D721Med (cell line): Measurements from ENCODE around the gene MBLAC2.
A peak's percentile ranks its signal among the peaks of the same experiment; 100 is the strongest.

ENCODE experiments used
- DNase-seq: peaks from one replicate; pipeline ENCODE4 v3.0.0; 2011; ENCODE audit warnings: low spot score; ENCODE audit not compliant: insufficient read length
- FAIRE-seq: peaks from 2 replicates; lab custom pipeline; 2011; peaks lifted over from hg19 to GRCh38; lab: Jason Lieb, UNC
- CTCF ChIP-seq: IDR thresholded peaks from 2 replicates; pipeline ENCODE4 v1.5.1; 2012; ENCODE audit warnings: mild to moderate bottlenecking, control low read depth; ENCODE audit not compliant: insufficient read depth; ENCODE audit errors: missing control alignments

The MBLAC2 gene

GRCh38 chr5:90474235-90475107 is at the start of gene MBLAC2, which contains the start of gene POLR3G:
TSS of gene MBLAC2 (minus strand) at chr5:90474771. CDS start at chr5:90474292, 479 bp downstream.
TSS of gene POLR3G (plus strand) at chr5:90474864. CDS start at chr5:90485568, 10,704 bp downstream.
- FAIRE-seq: no peak
- no peak for TF ChIP-seq CTCF
- peak; percentile 50 for DNase-seq

GRCh38 chr5:90519081-90519480 is 44.5 kb upstream of the MBLAC2 start:
- TF ChIP-seq CTCF: no peak
- no peak for DNase-seq
- no peak for FAIRE-seq

GRCh38 chr5:90518661-90519060 is 44.1 kb upstream of the MBLAC2 start:
- no peak for DNase-seq
- no peak for TF ChIP-seq CTCF
- no peak for FAIRE-seq

GRCh38 chr5:90514520-90514919 is 39.9 kb upstream of the MBLAC2 start:
- FAIRE-seq: no peak
- no peak for DNase-seq
- no peak for TF ChIP-seq CTCF

- no peak for DNase-seq
- no peak for TF ChIP-seq CTCF
- no peak for FAIRE-seq
Observed at GRCh38 chr5:90510438-90510837, 35.9 kb upstream of the MBLAC2 start.

- no peak for FAIRE-seq
- no peak for TF ChIP-seq CTCF
- no peak for DNase-seq
Observed at GRCh38 chr5:90506221-90506620, 31.6 kb upstream of the MBLAC2 start.

GRCh38 chr5:90504743-90505142 is 30.2 kb upstream of the MBLAC2 start:
- no peak for TF ChIP-seq CTCF
- no peak for FAIRE-seq
- no peak for DNase-seq
